Lower lobe of right lung (tissue), 2 donors: ENCODE data around the gene CABLES2. TPM values are rescaled to one million over a fixed set of nuclear protein-coding genes. Genes with fewer than 3 reads are reported as not detected.

Source experiments
- ATAC-seq, 2 donors: fragments of 200-7000 bp; cut with Tn5 transposase; one replicate each; pipeline ENCODE4 v1.9.1; 2020 to 2022; ENCODE audit warnings: mild to moderate bottlenecking in 2 of 2, moderate library complexity in 2 of 2
- DNase-seq: peaks from one replicate; pipeline ENCODE4 v3.0.0-alpha.2; 2020
- H3K27ac ChIP-seq: fragments of 200-600 bp; one replicate; pipeline ENCODE4 v1.8.0; 2022
- H3K27me3 ChIP-seq: fragments of 200-600 bp; one replicate; pipeline ENCODE4 v1.8.0; 2022; ENCODE audit warnings: low read depth
- H3K36me3 ChIP-seq: fragments of 200-600 bp; one replicate; pipeline ENCODE4 v1.8.0; 2022; ENCODE audit warnings: mild to moderate bottlenecking
- H3K4me1 ChIP-seq: fragments of 200-600 bp; one replicate; pipeline ENCODE4 v1.8.0; 2022
- H3K4me3 ChIP-seq: fragments of 200-600 bp; one replicate; pipeline ENCODE4 v1.8.0; 2022; ENCODE audit warnings: mild to moderate bottlenecking
- H3K9me3 ChIP-seq: fragments of 200-600 bp; one replicate; pipeline ENCODE4 v1.8.0; 2022
- CTCF ChIP-seq: fragments of 200-600 bp; IDR thresholded peaks from one replicate; pipeline ENCODE4 v1.8.0; 2022; ENCODE audit warnings: antibody characterized with exemption, mild to moderate bottlenecking
- intact Hi-C: fragments of 100-400 bp; cut with DNase I; formaldehyde crosslinking; loops from one replicate; pipeline ENCODE4 v1.11.0; 2022
- total RNA-seq: library from RNA; stranded (reverse); fragmentation: NEBNext Ultra II Directional; extraction: Animal tissue kit (Norgen Biotek cat#: 25700); gene quantifications from one replicate; pipeline ENCODE4 v1.2.1, GENCODE V29; 2021
- donor health status: DM: no; HTN: yes; CAD: no; lungs with severe emphysema.

CABLES2 gene
- total RNA-seq, 1 donor from 2014 or later = 4.5 TPM

GRCh38 chr20:62413896-62414481 is 6.9 kb upstream of the CABLES2 start:
- Histone ChIP-seq H3K27me3 (peaks cover 3% of the 10 kb centered on the region), H3K4me1 (peaks cover 11% of the 10 kb centered on the region), H3K4me3 (no peak overlapping the region), H3K9me3 (no peaks in the 10 kb centered on the region), H3K36me3 (no peaks in the 10 kb centered on the region), H3K27ac (no peak overlapping the region)
- no peak for DNase-seq
- intact Hi-C loops = no loop called here
- no peak for ATAC-seq
- TF ChIP-seq CTCF = no peak

- Histone ChIP-seq H3K4me1 (peaks cover 11% of the 10 kb centered on the region), H3K4me3 (no peak overlapping the region), H3K27me3 (no peaks in the 10 kb centered on the region), H3K9me3 (no peaks in the 10 kb centered on the region), H3K27ac (no peak overlapping the region), H3K36me3 (no peaks in the 10 kb centered on the region)
- intact Hi-C loops = no loop called here
- DNase-seq = no peak
- no peak for ATAC-seq
- TF ChIP-seq CTCF = no peak
Measured at GRCh38 chr20:62413025-62413570, 6.0 kb upstream of the CABLES2 start.

GRCh38 chr20:62412194-62413024 is 5.3 kb upstream of the CABLES2 start:
- no peak for TF ChIP-seq CTCF
- ATAC-seq = no peak
- H3K4me3 ChIP-seq = no peak overlapping the region
- no peaks in the 10 kb centered on the region for H3K9me3 ChIP-seq
- no peak overlapping the region for H3K27ac ChIP-seq
- no peaks in the 10 kb centered on the region for H3K27me3 ChIP-seq
- no peaks in the 10 kb centered on the region for H3K36me3 ChIP-seq
- intact Hi-C loops = no loop called here
- DNase-seq = no peak
- H3K4me1 ChIP-seq = peaks cover 17% of the 10 kb centered on the region

- Histone ChIP-seq H3K27ac (no peak overlapping the region), H3K27me3 (no peaks in the 10 kb centered on the region), H3K9me3 (no peaks in the 10 kb centered on the region), H3K4me1 (peaks cover 18% of the 10 kb centered on the region), H3K4me3 (no peak overlapping the region), H3K36me3 (no peaks in the 10 kb centered on the region)
- intact Hi-C loops = no loop called here
- DNase-seq (no peak), ATAC-seq (no peak)
- no peak for TF ChIP-seq CTCF
Measured at GRCh38 chr20:62411479-62412193, 4.6 kb upstream of the CABLES2 start.

GRCh38 chr20:62410746-62411478 is 3.8 kb upstream of the CABLES2 start:
- intact Hi-C loops = no loop called here
- DNase-seq (no peak), ATAC-seq (no peak)
- Histone ChIP-seq H3K9me3 (no peaks in the 10 kb centered on the region), H3K4me1 (peaks cover 25% of the 10 kb centered on the region), H3K4me3 (no peak overlapping the region), H3K36me3 (no peaks in the 10 kb centered on the region), H3K27ac (no peak overlapping the region), H3K27me3 (no peaks in the 10 kb centered on the region)
- no peak for TF ChIP-seq CTCF
